NCI-H1694 (cell line): ENCODE measurements around the gene FRMPD1.
"Not testable (repeated sequence)": the region's sequence is repeated elsewhere in the genome, so short reads cannot be mapped to it uniquely, and the experiment has no call there.

Experiments
- DNase-seq: peaks from one replicate; lab custom pipeline; 2025; lab: John Stamatoyannopoulos, UW

Gene FRMPD1

GRCh38 chr9:37740631-37741328 lies 90.0 kb downstream of the FRMPD1 start:
- no peak for DNase-seq

GRCh38 chr9:37745970-37746369 lies 95.2 kb downstream of the FRMPD1 start:
- no peak for DNase-seq

- no peak for DNase-seq
These were observed 95.9 kb downstream of the FRMPD1 start for GRCh38 chr9:37746448-37747270.

GRCh38 chr9:37747271-37747753 lies 96.6 kb downstream of the FRMPD1 start:
- DNase-seq: peak; percentile 66

GRCh38 chr9:37749129-37749528 lies 98.4 kb downstream of the FRMPD1 start:
- no peak for DNase-seq

GRCh38 chr9:37751186-37751585 lies 100.4 kb downstream of the FRMPD1 start:
- DNase-seq: no peak

GRCh38 chr9:37751704-37752103 lies 101.0 kb downstream of the FRMPD1 start:
- DNase-seq: not testable (repeated sequence)

- DNase-seq: not testable (repeated sequence)
These were observed 101.4 kb downstream of the FRMPD1 start for GRCh38 chr9:37752112-37752511.

GRCh38 chr9:37752642-37753488 lies 102.1 kb downstream of the FRMPD1 start:
- no peak for DNase-seq

GRCh38 chr9:37753489-37754190 lies 102.9 kb downstream of the FRMPD1 start, which contains the start of gene TRMT10B:
Gene TRMT10B, plus strand, starts transcription at chr9:37753805. Its CDS starts 8,127 bp downstream, at chr9:37761932.
- DNase-seq: peak; percentile 52

- DNase-seq: no peak
These were observed 108.0 kb downstream of the FRMPD1 start for GRCh38 chr9:37758747-37759146.

GRCh38 chr9:37760416-37761161 lies 109.8 kb downstream of the FRMPD1 start:
- DNase-seq: no peak

GRCh38 chr9:37761511-37761910 lies 110.8 kb downstream of the FRMPD1 start:
- no peak for DNase-seq

GRCh38 chr9:37765263-37765662 lies 114.5 kb downstream of the FRMPD1 start:
- not testable (repeated sequence) for DNase-seq

- DNase-seq: no peak
These were observed 118.6 kb downstream of the FRMPD1 start for GRCh38 chr9:37769306-37769705.

GRCh38 chr9:37769995-37770394 lies 119.2 kb downstream of the FRMPD1 start:
- DNase-seq: no peak

GRCh38 chr9:37775216-37775919 lies 124.6 kb downstream of the FRMPD1 start:
- no peak for DNase-seq

- no peak for DNase-seq
These were observed 125.6 kb downstream of the FRMPD1 start for GRCh38 chr9:37776328-37776727.

GRCh38 chr9:37778534-37778933 lies 127.8 kb downstream of the FRMPD1 start:
- DNase-seq: no peak

GRCh38 chr9:37784291-37784615 lies 133.5 kb downstream of the FRMPD1 start:
- no peak for DNase-seq
